HepG2 (cell line): ENCODE results near the gene PRSS36. TPM values are rescaled to one million over a fixed set of nuclear protein-coding genes. Genes with fewer than 3 reads are reported as not detected.
A peak's percentile ranks its signal among the peaks of the same experiment; 100 is the strongest.

Experiments used
- GABPA ChIP-seq, 2 experiments: IDR thresholded peaks; 2 replicates each; pipeline ENCODE4 v1.6.1; 2011 to 2016; ENCODE audit warnings: low read depth in 2 of 2, low read length in 1 of 2, missing biosample characterization in 1 of 2, missing genetic modification characterization in 1 of 2
- JARID2 ChIP-seq: sonication (generic); formaldehyde crosslinking; IDR thresholded peaks from 2 replicates; pipeline ENCODE4 v1.8.1; 2023; ENCODE audit warnings: missing genetic modification reagents, inconsistent platforms; ENCODE audit not compliant: insufficient replicate concordance
- LCORL ChIP-seq, 2 experiments: fragments of 450-650 bp in 1 of 2; sonication (generic) in 1 of 2; formaldehyde crosslinking in 1 of 2; IDR thresholded peaks; 2 replicates each; pipeline versions ENCODE4 v1.5.0 to v1.6.1; 2017 to 2020; ENCODE audit warnings: antibody characterized with exemption in 1 of 2, missing genetic modification reagents in 1 of 2
- MATR3 ChIP-seq: sonication (generic); formaldehyde crosslinking; IDR thresholded peaks from 2 replicates; pipeline ENCODE4 v1.4.0; 2020; ENCODE audit warnings: missing genetic modification reagents
- SOX13 ChIP-seq, 3 experiments: fragments of 450-650 bp in 1 of 3; sonication (generic) in 1 of 3; formaldehyde crosslinking in 1 of 3; IDR thresholded peaks in 2 of 3; conservative IDR thresholded peaks in 1 of 3; 2 replicates each; pipeline versions ENCODE4 v1.5.0 to v1.6.1; 2016 to 2020; ENCODE audit warnings: antibody characterized with exemption in 1 of 3, mild to moderate bottlenecking in 1 of 3, missing compliant biosample characterization in 1 of 3, missing genetic modification reagents in 1 of 3, moderate library complexity in 1 of 3
- SP140L ChIP-seq: sonication (generic); formaldehyde crosslinking; IDR thresholded peaks from 2 replicates; pipeline ENCODE4 v1.4.0; 2020; ENCODE audit warnings: missing genetic modification reagents, borderline replicate concordance
- TBX2 ChIP-seq: sonication (generic); formaldehyde crosslinking; IDR thresholded peaks from 2 replicates; pipeline ENCODE4 v1.5.0; 2020; ENCODE audit warnings: missing genetic modification reagents, mild to moderate bottlenecking, borderline replicate concordance
- ZEB1 ChIP-seq: IDR thresholded peaks from 2 replicates; pipeline ENCODE4 v1.6.1; 2012; ENCODE audit warnings: mild to moderate bottlenecking, low read depth, inconsistent platforms; ENCODE audit not compliant: insufficient replicate concordance
- ZFAT ChIP-seq: sonication (generic); formaldehyde crosslinking; conservative IDR thresholded peaks from 2 replicates; pipeline ENCODE4 v1.8.1; 2023; ENCODE audit warnings: missing genetic modification reagents, inconsistent platforms
- ZFP82 ChIP-seq: sonication (generic); formaldehyde crosslinking; IDR thresholded peaks from 2 replicates; pipeline ENCODE4 v1.5.1; 2020; ENCODE audit warnings: mild to moderate bottlenecking, missing genetic modification reagents, borderline replicate concordance
- polyA plus RNA-seq, 8 experiments: library from polyadenylated mRNA; depleted of rRNA in 3 of 8; stranded (reverse) in 7 of 8; unstranded in 1 of 8; fragments of >200 nt; fragmentation: Illumina TruSeq in 4 of 8; extraction: Trizol in 4 of 8; gene quantifications; 2 replicates each; pipeline versions ENCODE4 v1.2.1 to v1.2.3, GENCODE V29; 2011 to 2016; ENCODE audit warnings: low read depth in 4 of 8, missing spikeins in 1 of 8, mixed read lengths in 1 of 8; ENCODE audit not compliant: insufficient read depth in 1 of 8
- total RNA-seq, 5 experiments: library from RNA; depleted of rRNA; stranded (reverse); fragments of >200 nt; fragmentation: Illumina TruSeq; extraction: Trizol; gene quantifications; 2 replicates each; pipeline ENCODE4 v1.2.3, GENCODE V29; 2016; ENCODE audit warnings: low read depth in 1 of 5
- TF ChIP-seq, protein P1 (sequence below): sonication (generic); formaldehyde crosslinking; IDR thresholded peaks from 2 replicates; pipeline ENCODE4 v1.4.0; 2020; ENCODE audit warnings: missing genetic modification reagents, borderline replicate concordance
- TF ChIP-seq, protein P2 (sequence below): sonication (generic); formaldehyde crosslinking; IDR thresholded peaks from 2 replicates; pipeline ENCODE4 v1.8.1; 2023; ENCODE audit warnings: mild to moderate bottlenecking, missing genetic modification reagents
- TF ChIP-seq, protein P3 (sequence below), 2 experiments: IDR thresholded peaks; 2 replicates each; pipeline ENCODE4 v1.6.1; 2011 to 2012; ENCODE audit warnings: low read length in 2 of 2, borderline replicate concordance in 1 of 2, low read depth in 1 of 2, mild to moderate bottlenecking in 1 of 2, moderate library complexity in 1 of 2
- TF ChIP-seq, protein P4 (sequence below): sonication (generic); formaldehyde crosslinking; IDR thresholded peaks from 2 replicates; pipeline ENCODE4 v1.4.0; 2020; ENCODE audit warnings: missing genetic modification reagents, mild to moderate bottlenecking, borderline replicate concordance
- TF ChIP-seq, protein P5 (sequence below): fragments of 450-650 bp; IDR thresholded peaks from 2 replicates; pipeline ENCODE4 v1.6.1; 2017

Gene PRSS36
- total and polyA plus RNA-seq, 2 of the 13 experiments (the other 11 are each of a cell fraction or from before 2014, with no cell fraction given), result 1.5 to 2.1 TPM

DNA sequence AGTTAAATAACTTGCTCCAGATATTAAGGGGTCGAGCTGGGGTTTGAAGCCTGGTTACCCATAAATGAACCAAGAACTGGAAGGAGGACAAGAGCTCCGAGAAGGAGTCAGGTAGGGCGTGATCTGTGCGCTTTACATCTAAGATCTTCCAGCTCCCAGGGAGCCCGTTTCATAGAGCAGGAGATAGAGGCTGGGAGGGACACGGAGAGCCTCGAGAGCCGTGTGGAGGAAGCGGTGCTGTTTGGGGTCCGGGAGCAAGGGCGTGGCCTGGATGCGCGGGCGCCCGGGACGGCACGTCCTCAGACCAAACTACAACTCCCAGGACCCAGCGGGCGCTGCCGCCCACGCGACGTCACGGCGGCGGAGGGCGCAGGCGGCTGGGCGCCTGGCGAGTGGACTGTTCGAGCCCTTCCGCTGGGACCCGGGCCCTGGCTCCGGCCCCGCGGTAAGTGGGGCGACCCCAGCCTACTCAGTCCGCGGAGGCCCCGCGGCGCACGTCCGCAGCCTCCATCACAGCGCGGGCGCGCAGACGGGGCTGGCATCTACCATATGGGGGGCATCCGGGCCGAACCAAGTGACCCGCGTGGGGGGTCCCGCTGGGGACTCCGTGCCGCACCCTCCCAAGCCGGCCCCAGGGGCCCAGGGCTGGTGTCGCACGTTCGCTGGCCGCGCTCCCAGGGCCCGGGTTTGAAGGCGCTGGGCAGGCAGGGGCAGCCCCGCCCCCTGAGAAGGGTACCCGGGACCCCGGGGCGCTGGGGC, 41.7 kb downstream of the PRSS36 start, which contains the start of gene BCKDK (continued):
- TF ChIP-seq, protein P1, sequence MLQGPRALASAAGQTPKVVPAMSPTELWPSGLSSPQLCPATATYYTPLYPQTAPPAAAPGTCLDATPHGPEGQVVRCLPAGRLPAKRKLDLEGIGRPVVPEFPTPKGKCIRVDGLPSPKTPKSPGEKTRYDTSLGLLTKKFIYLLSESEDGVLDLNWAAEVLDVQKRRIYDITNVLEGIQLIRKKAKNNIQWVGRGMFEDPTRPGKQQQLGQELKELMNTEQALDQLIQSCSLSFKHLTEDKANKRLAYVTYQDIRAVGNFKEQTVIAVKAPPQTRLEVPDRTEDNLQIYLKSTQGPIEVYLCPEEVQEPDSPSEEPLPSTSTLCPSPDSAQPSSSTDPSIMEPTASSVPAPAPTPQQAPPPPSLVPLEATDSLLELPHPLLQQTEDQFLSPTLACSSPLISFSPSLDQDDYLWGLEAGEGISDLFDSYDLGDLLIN, result no peak
- TF ChIP-seq ZEB1, result no peak
- no peak for TF ChIP-seq LCORL (IDR thresholded peaks at IDR 0.05)
- TF ChIP-seq LCORL (CRISPR knock-in tag; IDR thresholded peaks at IDR 0.05), result peak; percentile 87
- peak; percentile 77; the same call in 1 of the 2 replicates for TF ChIP-seq TBX2 (CRISPR knock-in tag)
- TF ChIP-seq GABPA (IDR thresholded peaks at IDR 0.05; ENCODE audit: low read depth, low read length), result peak; percentile 59
- peak; percentile 70 for TF ChIP-seq GABPA (CRISPR knock-in tag; IDR thresholded peaks at IDR 0.05; ENCODE audit: low read depth)
- TF ChIP-seq, protein P2, sequence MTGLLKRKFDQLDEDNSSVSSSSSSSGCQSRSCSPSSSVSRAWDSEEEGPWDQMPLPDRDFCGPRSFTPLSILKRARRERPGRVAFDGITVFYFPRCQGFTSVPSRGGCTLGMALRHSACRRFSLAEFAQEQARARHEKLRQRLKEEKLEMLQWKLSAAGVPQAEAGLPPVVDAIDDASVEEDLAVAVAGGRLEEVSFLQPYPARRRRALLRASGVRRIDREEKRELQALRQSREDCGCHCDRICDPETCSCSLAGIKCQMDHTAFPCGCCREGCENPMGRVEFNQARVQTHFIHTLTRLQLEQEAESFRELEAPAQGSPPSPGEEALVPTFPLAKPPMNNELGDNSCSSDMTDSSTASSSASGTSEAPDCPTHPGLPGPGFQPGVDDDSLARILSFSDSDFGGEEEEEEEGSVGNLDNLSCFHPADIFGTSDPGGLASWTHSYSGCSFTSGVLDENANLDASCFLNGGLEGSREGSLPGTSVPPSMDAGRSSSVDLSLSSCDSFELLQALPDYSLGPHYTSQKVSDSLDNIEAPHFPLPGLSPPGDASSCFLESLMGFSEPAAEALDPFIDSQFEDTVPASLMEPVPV (CRISPR knock-in tag), result peak; percentile 36; the same call in 1 of the 2 replicates
- TF ChIP-seq ZFP82 (CRISPR knock-in tag), result peak; percentile 99
- TF ChIP-seq, protein P3, sequence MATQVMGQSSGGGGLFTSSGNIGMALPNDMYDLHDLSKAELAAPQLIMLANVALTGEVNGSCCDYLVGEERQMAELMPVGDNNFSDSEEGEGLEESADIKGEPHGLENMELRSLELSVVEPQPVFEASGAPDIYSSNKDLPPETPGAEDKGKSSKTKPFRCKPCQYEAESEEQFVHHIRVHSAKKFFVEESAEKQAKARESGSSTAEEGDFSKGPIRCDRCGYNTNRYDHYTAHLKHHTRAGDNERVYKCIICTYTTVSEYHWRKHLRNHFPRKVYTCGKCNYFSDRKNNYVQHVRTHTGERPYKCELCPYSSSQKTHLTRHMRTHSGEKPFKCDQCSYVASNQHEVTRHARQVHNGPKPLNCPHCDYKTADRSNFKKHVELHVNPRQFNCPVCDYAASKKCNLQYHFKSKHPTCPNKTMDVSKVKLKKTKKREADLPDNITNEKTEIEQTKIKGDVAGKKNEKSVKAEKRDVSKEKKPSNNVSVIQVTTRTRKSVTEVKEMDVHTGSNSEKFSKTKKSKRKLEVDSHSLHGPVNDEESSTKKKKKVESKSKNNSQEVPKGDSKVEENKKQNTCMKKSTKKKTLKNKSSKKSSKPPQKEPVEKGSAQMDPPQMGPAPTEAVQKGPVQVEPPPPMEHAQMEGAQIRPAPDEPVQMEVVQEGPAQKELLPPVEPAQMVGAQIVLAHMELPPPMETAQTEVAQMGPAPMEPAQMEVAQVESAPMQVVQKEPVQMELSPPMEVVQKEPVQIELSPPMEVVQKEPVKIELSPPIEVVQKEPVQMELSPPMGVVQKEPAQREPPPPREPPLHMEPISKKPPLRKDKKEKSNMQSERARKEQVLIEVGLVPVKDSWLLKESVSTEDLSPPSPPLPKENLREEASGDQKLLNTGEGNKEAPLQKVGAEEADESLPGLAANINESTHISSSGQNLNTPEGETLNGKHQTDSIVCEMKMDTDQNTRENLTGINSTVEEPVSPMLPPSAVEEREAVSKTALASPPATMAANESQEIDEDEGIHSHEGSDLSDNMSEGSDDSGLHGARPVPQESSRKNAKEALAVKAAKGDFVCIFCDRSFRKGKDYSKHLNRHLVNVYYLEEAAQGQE (IDR thresholded peaks at IDR 0.05; ENCODE audit: borderline replicate concordance in 1 of 2, low read depth in 1 of 2, low read length in 2 of 2), result no peak
- TF ChIP-seq ZFAT, result no peak
- TF ChIP-seq MATR3 (CRISPR knock-in tag), result no peak
- TF ChIP-seq, protein P4, sequence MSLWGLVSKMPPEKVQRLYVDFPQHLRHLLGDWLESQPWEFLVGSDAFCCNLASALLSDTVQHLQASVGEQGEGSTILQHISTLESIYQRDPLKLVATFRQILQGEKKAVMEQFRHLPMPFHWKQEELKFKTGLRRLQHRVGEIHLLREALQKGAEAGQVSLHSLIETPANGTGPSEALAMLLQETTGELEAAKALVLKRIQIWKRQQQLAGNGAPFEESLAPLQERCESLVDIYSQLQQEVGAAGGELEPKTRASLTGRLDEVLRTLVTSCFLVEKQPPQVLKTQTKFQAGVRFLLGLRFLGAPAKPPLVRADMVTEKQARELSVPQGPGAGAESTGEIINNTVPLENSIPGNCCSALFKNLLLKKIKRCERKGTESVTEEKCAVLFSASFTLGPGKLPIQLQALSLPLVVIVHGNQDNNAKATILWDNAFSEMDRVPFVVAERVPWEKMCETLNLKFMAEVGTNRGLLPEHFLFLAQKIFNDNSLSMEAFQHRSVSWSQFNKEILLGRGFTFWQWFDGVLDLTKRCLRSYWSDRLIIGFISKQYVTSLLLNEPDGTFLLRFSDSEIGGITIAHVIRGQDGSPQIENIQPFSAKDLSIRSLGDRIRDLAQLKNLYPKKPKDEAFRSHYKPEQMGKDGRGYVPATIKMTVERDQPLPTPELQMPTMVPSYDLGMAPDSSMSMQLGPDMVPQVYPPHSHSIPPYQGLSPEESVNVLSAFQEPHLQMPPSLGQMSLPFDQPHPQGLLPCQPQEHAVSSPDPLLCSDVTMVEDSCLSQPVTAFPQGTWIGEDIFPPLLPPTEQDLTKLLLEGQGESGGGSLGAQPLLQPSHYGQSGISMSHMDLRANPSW, result no peak; the same call in 1 of the 2 replicates
- no peak for TF ChIP-seq SOX13 (IDR thresholded peaks at IDR 0.05)
- no peak for TF ChIP-seq SOX13 (CRISPR knock-in tag; conservative IDR thresholded peaks at IDR 0.05 in 1 of 2, IDR thresholded peaks at IDR 0.05 in 1 of 2)
- TF ChIP-seq JARID2, result no peak
- TF ChIP-seq SP140L, result no peak; the same call in 1 of the 2 replicates
- TF ChIP-seq, protein P5, sequence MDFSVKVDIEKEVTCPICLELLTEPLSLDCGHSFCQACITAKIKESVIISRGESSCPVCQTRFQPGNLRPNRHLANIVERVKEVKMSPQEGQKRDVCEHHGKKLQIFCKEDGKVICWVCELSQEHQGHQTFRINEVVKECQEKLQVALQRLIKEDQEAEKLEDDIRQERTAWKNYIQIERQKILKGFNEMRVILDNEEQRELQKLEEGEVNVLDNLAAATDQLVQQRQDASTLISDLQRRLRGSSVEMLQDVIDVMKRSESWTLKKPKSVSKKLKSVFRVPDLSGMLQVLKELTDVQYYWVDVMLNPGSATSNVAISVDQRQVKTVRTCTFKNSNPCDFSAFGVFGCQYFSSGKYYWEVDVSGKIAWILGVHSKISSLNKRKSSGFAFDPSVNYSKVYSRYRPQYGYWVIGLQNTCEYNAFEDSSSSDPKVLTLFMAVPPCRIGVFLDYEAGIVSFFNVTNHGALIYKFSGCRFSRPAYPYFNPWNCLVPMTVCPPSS, result no peak
